Measurements from ENCODE around the gene DIP2C. TPM values are rescaled to one million over a fixed set of nuclear protein-coding genes. Genes with fewer than 3 reads are reported as not detected.

Gene DIP2C
- total RNA-seq, 1 experiment from 2014 or later: 11.0 TPM

GRCh38 chr10:397321-398068, 292.0 kb downstream of the DIP2C start (continued):
- no peak for TF ChIP-seq ZSCAN18 (CRISPR knock-in tag; IDR thresholded peaks at IDR 0.05)
- TF ChIP-seq FOXP1 (CRISPR knock-in tag; IDR thresholded peaks at IDR 0.05; ENCODE audit: borderline replicate concordance): no peak

GRCh38 chr10:396535-397220, 292.8 kb downstream of the DIP2C start:
- no peak for ATAC-seq
- H3K4me3 Mint-ChIP-seq: no peak overlapping the region
- TF ChIP-seq EMX1 (CRISPR knock-in tag; IDR thresholded peaks at IDR 0.05): no peak
- no peak for TF ChIP-seq IRF2 (CRISPR knock-in tag; IDR thresholded peaks at IDR 0.05; ENCODE audit: borderline replicate concordance, low read depth)
- TF ChIP-seq ZNF425 (CRISPR knock-in tag; conservative IDR thresholded peaks at IDR 0.05): no peak
- TF ChIP-seq ATF1 (CRISPR knock-in tag; IDR thresholded peaks at IDR 0.05): no peak
- TF ChIP-seq, protein P1, sequence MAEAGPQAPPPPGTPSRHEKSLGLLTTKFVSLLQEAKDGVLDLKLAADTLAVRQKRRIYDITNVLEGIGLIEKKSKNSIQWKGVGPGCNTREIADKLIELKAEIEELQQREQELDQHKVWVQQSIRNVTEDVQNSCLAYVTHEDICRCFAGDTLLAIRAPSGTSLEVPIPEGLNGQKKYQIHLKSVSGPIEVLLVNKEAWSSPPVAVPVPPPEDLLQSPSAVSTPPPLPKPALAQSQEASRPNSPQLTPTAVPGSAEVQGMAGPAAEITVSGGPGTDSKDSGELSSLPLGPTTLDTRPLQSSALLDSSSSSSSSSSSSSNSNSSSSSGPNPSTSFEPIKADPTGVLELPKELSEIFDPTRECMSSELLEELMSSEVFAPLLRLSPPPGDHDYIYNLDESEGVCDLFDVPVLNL (CRISPR knock-in tag; IDR thresholded peaks at IDR 0.05; ENCODE audit: borderline replicate concordance, low read depth): no peak
- TF ChIP-seq ELF4 (CRISPR knock-in tag; IDR thresholded peaks at IDR 0.05; ENCODE audit: low read depth): no peak
- TF ChIP-seq ZNF416 (CRISPR knock-in tag; IDR thresholded peaks at IDR 0.05): no peak
- TF ChIP-seq, protein P2, sequence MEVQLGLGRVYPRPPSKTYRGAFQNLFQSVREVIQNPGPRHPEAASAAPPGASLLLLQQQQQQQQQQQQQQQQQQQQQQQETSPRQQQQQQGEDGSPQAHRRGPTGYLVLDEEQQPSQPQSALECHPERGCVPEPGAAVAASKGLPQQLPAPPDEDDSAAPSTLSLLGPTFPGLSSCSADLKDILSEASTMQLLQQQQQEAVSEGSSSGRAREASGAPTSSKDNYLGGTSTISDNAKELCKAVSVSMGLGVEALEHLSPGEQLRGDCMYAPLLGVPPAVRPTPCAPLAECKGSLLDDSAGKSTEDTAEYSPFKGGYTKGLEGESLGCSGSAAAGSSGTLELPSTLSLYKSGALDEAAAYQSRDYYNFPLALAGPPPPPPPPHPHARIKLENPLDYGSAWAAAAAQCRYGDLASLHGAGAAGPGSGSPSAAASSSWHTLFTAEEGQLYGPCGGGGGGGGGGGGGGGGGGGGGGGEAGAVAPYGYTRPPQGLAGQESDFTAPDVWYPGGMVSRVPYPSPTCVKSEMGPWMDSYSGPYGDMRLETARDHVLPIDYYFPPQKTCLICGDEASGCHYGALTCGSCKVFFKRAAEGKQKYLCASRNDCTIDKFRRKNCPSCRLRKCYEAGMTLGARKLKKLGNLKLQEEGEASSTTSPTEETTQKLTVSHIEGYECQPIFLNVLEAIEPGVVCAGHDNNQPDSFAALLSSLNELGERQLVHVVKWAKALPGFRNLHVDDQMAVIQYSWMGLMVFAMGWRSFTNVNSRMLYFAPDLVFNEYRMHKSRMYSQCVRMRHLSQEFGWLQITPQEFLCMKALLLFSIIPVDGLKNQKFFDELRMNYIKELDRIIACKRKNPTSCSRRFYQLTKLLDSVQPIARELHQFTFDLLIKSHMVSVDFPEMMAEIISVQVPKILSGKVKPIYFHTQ (CRISPR knock-in tag; IDR thresholded peaks at IDR 0.05): no peak
- no peak for TF ChIP-seq FOXJ3 (CRISPR knock-in tag; IDR thresholded peaks at IDR 0.05; ENCODE audit: borderline replicate concordance)
- TF ChIP-seq ZNF263 (CRISPR knock-in tag; IDR thresholded peaks at IDR 0.05; ENCODE audit: low read depth): no peak
- TF ChIP-seq CREB1 (CRISPR knock-in tag; IDR thresholded peaks at IDR 0.05): no peak
- H3K36me3 Mint-ChIP-seq: no peaks in the 10 kb centered on the region
- no peak for DNase-seq (ENCODE audit: low spot score)
- no peaks in the 10 kb centered on the region for H3K27me3 Mint-ChIP-seq (ENCODE audit: low read depth)
- H3K9me3 Mint-ChIP-seq: no peaks in the 10 kb centered on the region
- ChIA-PET CTCF (interaction anchor here (2.7 kb wide), 1 partner anchor 20 kb away, joined by 12 read pairs; no protein-coding TSS in a partner anchor), POLR2A (no interaction called here)
- no peak overlapping the region for H3K27ac Mint-ChIP-seq
- H3K4me1 Mint-ChIP-seq: peaks cover 22% of the 10 kb centered on the region

GRCh38 chr10:396107-396506, 293.4 kb downstream of the DIP2C start:
- DNase-seq (ENCODE audit: low spot score) (no peak), ATAC-seq (no peak)
- Mint-ChIP-seq H3K9me3 (no peaks in the 10 kb centered on the region), H3K27me3 (ENCODE audit: low read depth) (no peaks in the 10 kb centered on the region), H3K4me1 (peaks cover 22% of the 10 kb centered on the region), H3K36me3 (no peaks in the 10 kb centered on the region), H3K4me3 (no peak overlapping the region), H3K27ac (no peak overlapping the region)
- ChIA-PET CTCF (interaction anchor here (2.7 kb wide), 1 partner anchor 21 kb away, joined by 12 read pairs; no protein-coding TSS in a partner anchor), POLR2A (no interaction called here)
- TF ChIP-seq RORB (CRISPR knock-in tag; IDR thresholded peaks at IDR 0.05) (no peak), ZNF219 (CRISPR knock-in tag; IDR thresholded peaks at IDR 0.05; ENCODE audit: borderline replicate concordance) (no peak), SP1 (CRISPR knock-in tag; conservative IDR thresholded peaks at IDR 0.05) (no peak), IRF1 (CRISPR knock-in tag; IDR thresholded peaks at IDR 0.05) (no peak), EMX1 (CRISPR knock-in tag; IDR thresholded peaks at IDR 0.05) (no peak), JUN (CRISPR knock-in tag; IDR thresholded peaks at IDR 0.05) (no peak), JAZF1 (CRISPR knock-in tag; IDR thresholded peaks at IDR 0.05) (no peak)

Data from WTC11 (cell line).